IMR-90 (cell line): Measurements from ENCODE around the gene CRISPLD2. TPM values are rescaled to one million over a fixed set of nuclear protein-coding genes. Genes with fewer than 3 reads are reported as not detected.

Experiments used
- ATAC-seq: fragments of 200-7000 bp; cut with Tn5 transposase; 2 replicates; pipeline ENCODE4 v1.9.1; 2020; ENCODE audit warnings: low read depth, mild to moderate bottlenecking, moderate library complexity
- BruUV-seq: library from RNA; stranded (reverse); fragments of 400-500 nt; replicated peaks from 2 replicates; lab custom pipeline; 2021; lab: Mats Ljungman, UMichigan
- CTCF ChIA-PET: fragments of 300-600 bp; formaldehyde crosslinking; extraction: SDS; loops from one replicate; lab custom pipeline; 2021; ENCODE audit warnings: antibody characterized with exemption; lab: Yijun Ruan, JAX
- POLR2A ChIA-PET: fragments of 300-600 bp; sonication (Branson Sonifier 250); formaldehyde crosslinking; loops from one replicate; lab custom pipeline; 2022; ENCODE audit warnings: antibody characterized with exemption; ENCODE audit not compliant: unreplicated experiment; lab: Charles Lee
- DNase-seq: peaks from one replicate; pipeline ENCODE4 v3.0.0; 2013
- H2AFZ ChIP-seq: replicated peaks from 2 replicates; pipeline ENCODE3; 2013; ENCODE audit warnings: low read length, mild to moderate bottlenecking; ENCODE audit not compliant: poor library complexity
- H2AK5ac ChIP-seq: 2 replicates; pipeline ENCODE4 v1.6.1; 2013; ENCODE audit warnings: low read depth, low read length, inconsistent platforms
- H2AK9ac ChIP-seq: replicated peaks from 2 replicates; pipeline ENCODE3; 2013; ENCODE audit warnings: mild to moderate bottlenecking, low read depth, low read length, moderate library complexity; ENCODE audit not compliant: poor library complexity
- H2BK120ac ChIP-seq: 2 replicates; pipeline ENCODE4 v1.6.1; 2013; ENCODE audit warnings: low read depth, low read length, inconsistent platforms
- H2BK15ac ChIP-seq: 3 replicates; pipeline ENCODE4 v1.6.1; 2013; ENCODE audit warnings: low read depth, low read length, inconsistent platforms
- H2BK20ac ChIP-seq: 2 replicates; pipeline ENCODE4 v1.6.1; 2013; ENCODE audit warnings: low read depth, mild to moderate bottlenecking, inconsistent platforms, low read length, moderate library complexity
- H2BK5ac ChIP-seq: 2 replicates; pipeline ENCODE4 v1.6.1; 2013; ENCODE audit warnings: mild to moderate bottlenecking, low read depth, low read length, inconsistent platforms; ENCODE audit not compliant: poor library complexity, severe bottlenecking
- H3K14ac ChIP-seq: replicated peaks from 2 replicates; pipeline ENCODE4 v1.6.1; 2013; ENCODE audit warnings: low read depth, low read length, inconsistent platforms
- H3K18ac ChIP-seq: 2 replicates; pipeline ENCODE4 v1.6.1; 2013; ENCODE audit warnings: low read depth, low read length, control low read depth
- H3K23ac ChIP-seq: 2 replicates; pipeline ENCODE4 v1.6.1; 2013; ENCODE audit warnings: low read depth, low read length, inconsistent platforms
- H3K27ac ChIP-seq: 2 replicates; pipeline ENCODE4 v1.5.1; 2013; ENCODE audit warnings: mild to moderate bottlenecking, control low read depth, low read length; ENCODE audit not compliant: insufficient read depth
- H3K27me3 ChIP-seq: 2 replicates; pipeline ENCODE4 v1.6.1; 2013; ENCODE audit warnings: low read length; ENCODE audit not compliant: control insufficient read depth, insufficient read depth
- H3K36me3 ChIP-seq: 2 replicates; pipeline ENCODE4 v1.6.1; 2013; ENCODE audit warnings: low read length, mixed read lengths; ENCODE audit not compliant: control insufficient read depth, insufficient read depth
- H3K4ac ChIP-seq: 2 replicates; pipeline ENCODE4 v1.6.1; 2013; ENCODE audit warnings: low read depth, low read length, inconsistent platforms
- H3K4me1 ChIP-seq: 2 replicates; pipeline ENCODE4 v1.6.1; 2013; ENCODE audit warnings: low read length, mixed read lengths; ENCODE audit not compliant: control insufficient read depth, insufficient read depth
- H3K4me2 ChIP-seq: 2 replicates; pipeline ENCODE4 v1.6.1; 2013; ENCODE audit warnings: low read depth, mild to moderate bottlenecking, control low read depth, low read length, moderate library complexity
- H3K4me3 ChIP-seq: 2 replicates; pipeline ENCODE4 v1.5.1; 2013; ENCODE audit warnings: low read depth, mild to moderate bottlenecking, control low read depth, low read length, moderate library complexity; ENCODE audit not compliant: insufficient read depth
- H3K56ac ChIP-seq: 2 replicates; pipeline ENCODE4 v1.6.1; 2013; ENCODE audit warnings: low read length, inconsistent platforms; ENCODE audit not compliant: insufficient read depth; ENCODE audit errors: extremely low read depth
- H3K79me1 ChIP-seq, 2 experiments: 2 replicates each; pipeline ENCODE4 v1.6.1; 2013; ENCODE audit warnings: low read length in 2 of 2, inconsistent platforms in 1 of 2, low read depth in 1 of 2
- H3K9ac ChIP-seq: 2 replicates; pipeline ENCODE4 v1.6.1; 2013; ENCODE audit warnings: low read depth, low read length, control low read depth
- H3K9me1 ChIP-seq: 2 replicates; pipeline ENCODE4 v1.6.1; 2013; ENCODE audit warnings: low read length, inconsistent platforms; ENCODE audit not compliant: insufficient read depth
- H3K9me3 ChIP-seq: 2 replicates; pipeline ENCODE4 v1.6.1; 2013; ENCODE audit warnings: low read length; ENCODE audit not compliant: control insufficient read depth, insufficient read depth
- H4K20me1 ChIP-seq: 2 replicates; pipeline ENCODE4 v1.6.1; 2013; ENCODE audit warnings: low read length, inconsistent platforms; ENCODE audit not compliant: insufficient read depth
- H4K5ac ChIP-seq: 2 replicates; pipeline ENCODE4 v1.6.1; 2013; ENCODE audit warnings: mild to moderate bottlenecking, low read depth, low read length, control low read depth
- H4K8ac ChIP-seq, 2 experiments: 2 replicates each; pipeline ENCODE4 v1.6.1; 2013; ENCODE audit warnings: low read depth in 2 of 2, low read length in 2 of 2, control low read depth in 1 of 2, inconsistent platforms in 1 of 2
- H4K91ac ChIP-seq: 2 replicates; pipeline ENCODE4 v1.6.1; 2013; ENCODE audit warnings: low read depth, low read length, inconsistent platforms; ENCODE audit not compliant: insufficient read depth
- CEBPB ChIP-seq: IDR thresholded peaks from 2 replicates; pipeline ENCODE4 v1.6.1; 2012; ENCODE audit warnings: low read depth, low read length, improper control_type of control experiment
- CHD1 ChIP-seq: IDR thresholded peaks from 2 replicates; pipeline ENCODE4 v1.6.1; 2012; ENCODE audit warnings: low read depth, low read length, improper control_type of control experiment
- NFE2L2 ChIP-seq: fragments of 150-350 bp; IDR thresholded peaks from 2 replicates; pipeline ENCODE4 v1.6.1; 2016; ENCODE audit warnings: low read depth, mild to moderate bottlenecking, low read length
- RCOR1 ChIP-seq: IDR thresholded peaks from 2 replicates; pipeline ENCODE4 v1.6.1; 2012; ENCODE audit warnings: mild to moderate bottlenecking, low read length, improper control_type of control experiment; ENCODE audit not compliant: insufficient replicate concordance
- RFX5 ChIP-seq: IDR thresholded peaks from 2 replicates; pipeline ENCODE4 v1.8.0; 2012; ENCODE audit warnings: low read depth, mild to moderate bottlenecking, low read length, moderate library complexity
- WGBS, 2 experiments: methylation state at CpG; one replicate each; pipeline versions ENCODE4 v1.1.5 to v1.1.7; 2013; ENCODE audit warnings: missing lambda C conversion rate in 2 of 2; ENCODE audit not compliant: insufficient read length in 1 of 2; ENCODE audit errors: extremely low coverage in 2 of 2; 5-methylcytosine and 5-hydroxymethylcytosine counted together
- dilution Hi-C: fragments of 300-500 bp; cut with HindIII; formaldehyde crosslinking; loops from one replicate; pipeline ENCODE4 v1.14.3; 2018; ENCODE audit warnings: low sequenced_read_pairs; ENCODE audit not compliant: unreplicated experiment
- in situ Hi-C: fragments of 300-500 bp; cut with MboI; formaldehyde crosslinking; loops from 3 replicates; pipeline ENCODE4 v1.14.3; 2019; ENCODE audit warnings: low sequenced_read_pairs, inconsistent platforms, mixed read lengths
- intact Hi-C: fragments of 100-400 bp; cut with micrococcal nuclease; formaldehyde crosslinking; loops from 2 replicates; pipeline ENCODE4 v1.10.0; 2022
- polyA plus RNA-seq, 3 experiments: library from polyadenylated mRNA; depleted of rRNA; stranded (reverse); fragments of >200 nt; gene quantifications; 2 replicates each; pipeline ENCODE4 v1.2.3, GENCODE V29; 2012; ENCODE audit warnings: low replicate concordance in 1 of 3
- total RNA-seq: library from RNA; depleted of rRNA; stranded (reverse); fragments of >200 nt; gene quantifications from 2 replicates; pipeline ENCODE4 v1.2.3, GENCODE V29; 2012
- TF ChIP-seq, protein P1 (sequence below): fragments of 150-350 bp; IDR thresholded peaks from 2 replicates; pipeline ENCODE4 v1.6.1; 2016; ENCODE audit warnings: low read depth, mild to moderate bottlenecking, low read length, moderate library complexity, borderline replicate concordance
- TF ChIP-seq, protein P2 (sequence below): fragments of 150-350 bp; IDR thresholded peaks from 2 replicates; pipeline ENCODE4 v1.6.1; 2017; ENCODE audit warnings: mild to moderate bottlenecking, antibody characterized with exemption, low read length, low read depth

Gene CRISPLD2
- total and polyA plus RNA-seq, 2 of the 4 experiments (the other 2 are of a cell fraction), result 23.1 to 37.5 TPM

DNA sequence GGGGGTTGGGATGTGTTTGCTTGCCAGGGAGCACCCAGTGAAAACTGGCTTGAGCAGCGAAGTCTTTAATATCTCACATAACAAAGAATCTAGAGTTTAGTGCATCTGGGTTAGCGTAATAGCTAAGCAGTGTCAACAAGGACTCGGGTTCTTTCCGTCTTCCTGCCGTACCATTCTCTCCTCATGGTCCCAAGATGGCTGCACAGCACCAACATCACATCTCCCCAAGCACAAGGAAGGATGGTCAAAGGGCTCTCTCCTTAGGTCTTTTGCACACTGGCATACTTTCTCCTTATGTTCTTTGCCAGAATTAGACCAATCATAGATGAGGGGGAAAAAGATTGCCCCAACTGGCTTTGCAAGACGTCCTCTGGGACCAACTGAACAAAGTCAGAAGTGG, 30.9 kb downstream of the CRISPLD2 start:
- Histone ChIP-seq H3K9ac (no peak overlapping the region), H4K8ac (peak overlapping the region in 1 of 2 experiments; percentile 64; a peak in 2 of 4 replicates), H2AK9ac (peak overlapping the region; percentile 29), H2BK15ac (peak overlapping the region; percentile 27; the same call in 1 of the 3 replicates), H3K18ac (peak overlapping the region; percentile 54; the same call in 1 of the 2 replicates), H3K4me2 (no peak overlapping the region), H3K23ac (0 out of 2 replicates have a peak overlapping the region, but pooled peaks have one; percentile 2), H3K79me1 (peaks cover 0 to 18% of the 10 kb centered on the region in 2 experiments; a peak in 2 of 4 replicates), H2BK20ac (peak overlapping the region; percentile 75), H3K56ac (peak overlapping the region; percentile 22; the same call in 1 of the 2 replicates), H2AFZ (no peak overlapping the region), H2AK5ac (peak overlapping the region; percentile 95; the same call in 1 of the 2 replicates), H3K4me3 (no peak overlapping the region), H3K9me3 (peaks cover 5% of the 10 kb centered on the region), H4K5ac (peak overlapping the region; percentile 6; the same call in 1 of the 2 replicates), H3K27ac (peak overlapping the region; percentile 12; the same call in 1 of the 2 replicates), H3K14ac (no peak overlapping the region), H3K9me1 (peaks cover 19% of the 10 kb centered on the region), H4K20me1 (peaks cover 10% of the 10 kb centered on the region), H3K36me3 (peaks cover 71% of the 10 kb centered on the region), H2BK120ac (peak overlapping the region; percentile 67), H2BK5ac (peak overlapping the region; percentile 25), H3K27me3 (no peaks in the 10 kb centered on the region), H3K4ac (peak overlapping the region; percentile 42), H4K91ac (peak overlapping the region; percentile 52; the same call in 1 of the 2 replicates), H3K4me1 (peaks cover 10% of the 10 kb centered on the region)
- BruUV-seq, result no TSS peak
- no peak for ATAC-seq
- WGBS, 2 experiments, result no CpG with 5 or more reads among the region's 6 CpGs
- no peak for DNase-seq
- dilution Hi-C loops, result no loop called here
- TF ChIP-seq, protein P1, sequence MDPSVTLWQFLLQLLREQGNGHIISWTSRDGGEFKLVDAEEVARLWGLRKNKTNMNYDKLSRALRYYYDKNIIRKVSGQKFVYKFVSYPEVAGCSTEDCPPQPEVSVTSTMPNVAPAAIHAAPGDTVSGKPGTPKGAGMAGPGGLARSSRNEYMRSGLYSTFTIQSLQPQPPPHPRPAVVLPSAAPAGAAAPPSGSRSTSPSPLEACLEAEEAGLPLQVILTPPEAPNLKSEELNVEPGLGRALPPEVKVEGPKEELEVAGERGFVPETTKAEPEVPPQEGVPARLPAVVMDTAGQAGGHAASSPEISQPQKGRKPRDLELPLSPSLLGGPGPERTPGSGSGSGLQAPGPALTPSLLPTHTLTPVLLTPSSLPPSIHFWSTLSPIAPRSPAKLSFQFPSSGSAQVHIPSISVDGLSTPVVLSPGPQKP, result no peak
- TF ChIP-seq RFX5 (no peak), CHD1 (no peak), RCOR1 (no peak), CEBPB (no peak), NFE2L2 (no peak)
- TF ChIP-seq, protein P2, sequence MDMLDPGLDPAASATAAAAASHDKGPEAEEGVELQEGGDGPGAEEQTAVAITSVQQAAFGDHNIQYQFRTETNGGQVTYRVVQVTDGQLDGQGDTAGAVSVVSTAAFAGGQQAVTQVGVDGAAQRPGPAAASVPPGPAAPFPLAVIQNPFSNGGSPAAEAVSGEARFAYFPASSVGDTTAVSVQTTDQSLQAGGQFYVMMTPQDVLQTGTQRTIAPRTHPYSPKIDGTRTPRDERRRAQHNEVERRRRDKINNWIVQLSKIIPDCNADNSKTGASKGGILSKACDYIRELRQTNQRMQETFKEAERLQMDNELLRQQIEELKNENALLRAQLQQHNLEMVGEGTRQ, result no peak
- in situ Hi-C loops, result no loop called here
- intact Hi-C loops, result no loop called here
- ChIA-PET CTCF (no interaction called here), POLR2A (no interaction called here)
